KMS-11 (cell line): ENCODE data around the gene NRXN3.

Experiments used
- H2AFZ ChIP-seq: fragments of 200-600 bp; sonication (generic); 2 replicates; pipeline ENCODE4 v1.6.1; 2016; ENCODE audit warnings: antibody characterized with exemption, mixed run types, low read depth
- H3K27ac ChIP-seq: fragments of 200-600 bp; sonication (generic); 2 replicates; pipeline ENCODE4 v1.6.1; 2016; ENCODE audit warnings: mild to moderate bottlenecking, mixed run types
- H3K27me3 ChIP-seq: fragments of 200-600 bp; sonication (generic); 2 replicates; pipeline ENCODE4 v1.6.1; 2017; ENCODE audit warnings: mild to moderate bottlenecking, low read depth, mixed run types, moderate library complexity; ENCODE audit not compliant: insufficient read depth
- H3K36me3 ChIP-seq: fragments of 200-600 bp; sonication (generic); 2 replicates; pipeline ENCODE4 v1.6.1; 2017; ENCODE audit warnings: mild to moderate bottlenecking, mixed run types; ENCODE audit not compliant: insufficient read depth
- H3K4me1 ChIP-seq: fragments of 200-600 bp; sonication (generic); 2 replicates; pipeline ENCODE4 v1.6.1; 2016; ENCODE audit warnings: mild to moderate bottlenecking, low read depth, mixed run types; ENCODE audit not compliant: poor library complexity, severe bottlenecking
- H3K4me2 ChIP-seq: fragments of 200-600 bp; sonication (generic); 2 replicates; pipeline ENCODE4 v1.7.0; 2016; ENCODE audit warnings: mild to moderate bottlenecking, mixed run types
- H3K4me3 ChIP-seq: fragments of 200-600 bp; sonication (generic); IDR thresholded peaks from 2 replicates; pipeline ENCODE4 v1.6.1; 2017; ENCODE audit warnings: low read depth, low read length, mixed read lengths; ENCODE audit not compliant: insufficient read depth
- H3K79me2 ChIP-seq: fragments of 200-600 bp; sonication (generic); 2 replicates; pipeline ENCODE4 v1.6.1; 2016; ENCODE audit warnings: low read depth, mixed run types; ENCODE audit not compliant: insufficient read depth
- H3K9ac ChIP-seq: fragments of 200-600 bp; sonication (generic); 2 replicates; pipeline ENCODE4 v1.6.1; 2016; ENCODE audit warnings: mild to moderate bottlenecking, mixed run types
- H4K20me1 ChIP-seq: fragments of 200-600 bp; sonication (generic); 2 replicates; pipeline ENCODE4 v1.6.1; 2016; ENCODE audit warnings: mild to moderate bottlenecking, mixed run types; ENCODE audit not compliant: insufficient read depth
- TF ChIP-seq, protein P1 (sequence below): fragments of 200-600 bp; sonication (generic); conservative IDR thresholded peaks from 2 replicates; pipeline ENCODE4 v1.6.1; 2017; ENCODE audit warnings: low read depth, mild to moderate bottlenecking, antibody characterized with exemption, low read length, moderate library complexity, mixed read lengths

NRXN3 gene

DNA sequence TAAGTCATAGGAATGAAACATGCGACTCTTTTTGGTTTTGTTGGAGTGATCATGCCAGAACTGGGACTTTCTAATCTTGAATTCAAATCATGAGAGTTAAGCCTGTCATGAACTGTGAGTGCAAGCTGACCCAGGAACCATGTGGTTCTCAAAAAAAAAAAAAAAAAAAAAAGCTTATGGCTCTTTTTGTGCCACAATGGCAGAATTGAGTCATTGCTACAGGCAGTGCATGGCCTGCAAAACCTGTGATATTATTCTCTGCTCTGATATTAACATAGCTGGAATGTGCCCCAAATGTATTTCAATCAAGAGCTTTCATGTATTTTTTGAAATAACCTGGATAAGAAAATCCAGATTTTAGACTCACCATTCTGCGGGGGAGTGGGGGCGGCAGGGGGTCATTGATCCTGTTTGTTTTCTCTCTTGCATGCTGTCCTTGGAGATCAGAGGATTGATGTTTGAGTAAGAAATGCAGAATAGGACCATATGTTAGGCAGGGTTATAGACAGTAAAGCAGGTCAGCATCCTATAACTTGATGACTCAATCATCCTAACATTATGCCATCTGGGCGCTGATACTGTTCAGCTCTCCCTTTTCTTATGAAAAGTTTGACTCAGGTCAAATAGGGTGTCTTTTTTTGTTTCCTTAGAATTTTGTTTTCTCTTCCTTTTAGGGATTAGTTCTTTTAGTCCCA, 1243.7 kb downstream of the NRXN3 start:
- no peaks in the 10 kb centered on the region for H3K36me3 ChIP-seq
- no peak overlapping the region for H3K27ac ChIP-seq
- H3K79me2 ChIP-seq: no peaks in the 10 kb centered on the region
- H3K9ac ChIP-seq: no peak overlapping the region
- no peak overlapping the region for H3K4me2 ChIP-seq
- no peaks in the 10 kb centered on the region for H3K27me3 ChIP-seq
- TF ChIP-seq, protein P1, sequence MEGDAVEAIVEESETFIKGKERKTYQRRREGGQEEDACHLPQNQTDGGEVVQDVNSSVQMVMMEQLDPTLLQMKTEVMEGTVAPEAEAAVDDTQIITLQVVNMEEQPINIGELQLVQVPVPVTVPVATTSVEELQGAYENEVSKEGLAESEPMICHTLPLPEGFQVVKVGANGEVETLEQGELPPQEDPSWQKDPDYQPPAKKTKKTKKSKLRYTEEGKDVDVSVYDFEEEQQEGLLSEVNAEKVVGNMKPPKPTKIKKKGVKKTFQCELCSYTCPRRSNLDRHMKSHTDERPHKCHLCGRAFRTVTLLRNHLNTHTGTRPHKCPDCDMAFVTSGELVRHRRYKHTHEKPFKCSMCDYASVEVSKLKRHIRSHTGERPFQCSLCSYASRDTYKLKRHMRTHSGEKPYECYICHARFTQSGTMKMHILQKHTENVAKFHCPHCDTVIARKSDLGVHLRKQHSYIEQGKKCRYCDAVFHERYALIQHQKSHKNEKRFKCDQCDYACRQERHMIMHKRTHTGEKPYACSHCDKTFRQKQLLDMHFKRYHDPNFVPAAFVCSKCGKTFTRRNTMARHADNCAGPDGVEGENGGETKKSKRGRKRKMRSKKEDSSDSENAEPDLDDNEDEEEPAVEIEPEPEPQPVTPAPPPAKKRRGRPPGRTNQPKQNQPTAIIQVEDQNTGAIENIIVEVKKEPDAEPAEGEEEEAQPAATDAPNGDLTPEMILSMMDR: no peak
- no peaks in the 10 kb centered on the region for H4K20me1 ChIP-seq
- no peak overlapping the region for H2AFZ ChIP-seq
- H3K4me1 ChIP-seq: no peaks in the 10 kb centered on the region
- H3K4me3 ChIP-seq: no peak overlapping the region

DNA sequence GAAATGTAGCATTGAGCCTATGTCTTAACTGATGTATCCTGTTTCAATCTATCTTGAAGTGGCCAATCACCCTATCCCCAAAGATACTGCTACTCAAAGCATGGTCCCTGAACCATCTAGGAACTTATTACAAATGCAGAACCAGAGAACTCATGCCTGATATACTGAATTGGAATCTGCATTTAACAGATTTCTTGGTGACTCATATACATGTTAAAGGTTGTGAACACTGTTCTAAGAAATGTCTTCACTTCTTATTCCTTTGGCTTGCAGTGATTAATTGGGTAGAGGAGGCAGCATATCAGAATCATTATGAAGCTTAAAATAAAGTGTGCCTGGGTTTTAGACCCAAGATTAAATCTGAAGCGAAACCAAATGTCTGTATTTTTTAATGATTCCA, 1245.6 kb downstream of the NRXN3 start:
- H3K9ac ChIP-seq: no peak overlapping the region
- H3K27me3 ChIP-seq: no peaks in the 10 kb centered on the region
- H2AFZ ChIP-seq: no peak overlapping the region
- no peaks in the 10 kb centered on the region for H3K36me3 ChIP-seq
- no peaks in the 10 kb centered on the region for H4K20me1 ChIP-seq
- TF ChIP-seq, protein P1: no peak
- no peak overlapping the region for H3K4me2 ChIP-seq
- no peak overlapping the region for H3K4me3 ChIP-seq
- no peak overlapping the region for H3K27ac ChIP-seq
- H3K4me1 ChIP-seq: no peaks in the 10 kb centered on the region
- H3K79me2 ChIP-seq: no peaks in the 10 kb centered on the region

DNA sequence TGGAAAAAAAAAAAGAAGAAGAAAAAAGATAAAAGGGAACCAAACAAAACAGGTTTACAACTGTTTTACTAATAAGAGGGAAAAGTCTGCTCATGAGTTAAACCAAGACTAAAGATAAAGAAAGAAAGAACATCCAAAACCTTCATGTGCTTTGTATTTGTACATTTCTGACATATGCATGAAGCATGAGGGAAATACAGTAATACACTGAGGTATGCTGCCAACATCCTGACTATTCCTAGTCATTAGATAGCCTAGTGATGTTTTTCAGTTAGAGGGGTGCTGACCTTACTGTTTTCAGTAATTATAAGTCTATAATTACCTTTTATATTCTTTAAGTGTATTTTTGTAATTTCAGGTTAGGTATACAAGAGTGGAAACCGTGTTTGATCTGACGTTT, 1247.8 kb downstream of the NRXN3 start:
- H3K36me3 ChIP-seq: no peaks in the 10 kb centered on the region
- H3K9ac ChIP-seq: no peak overlapping the region
- H2AFZ ChIP-seq: no peak overlapping the region
- no peaks in the 10 kb centered on the region for H4K20me1 ChIP-seq
- TF ChIP-seq, protein P1: no peak
- H3K79me2 ChIP-seq: no peaks in the 10 kb centered on the region
- no peak overlapping the region for H3K27ac ChIP-seq
- no peaks in the 10 kb centered on the region for H3K27me3 ChIP-seq
- no peak overlapping the region for H3K4me3 ChIP-seq
- H3K4me2 ChIP-seq: no peak overlapping the region
- no peaks in the 10 kb centered on the region for H3K4me1 ChIP-seq

DNA sequence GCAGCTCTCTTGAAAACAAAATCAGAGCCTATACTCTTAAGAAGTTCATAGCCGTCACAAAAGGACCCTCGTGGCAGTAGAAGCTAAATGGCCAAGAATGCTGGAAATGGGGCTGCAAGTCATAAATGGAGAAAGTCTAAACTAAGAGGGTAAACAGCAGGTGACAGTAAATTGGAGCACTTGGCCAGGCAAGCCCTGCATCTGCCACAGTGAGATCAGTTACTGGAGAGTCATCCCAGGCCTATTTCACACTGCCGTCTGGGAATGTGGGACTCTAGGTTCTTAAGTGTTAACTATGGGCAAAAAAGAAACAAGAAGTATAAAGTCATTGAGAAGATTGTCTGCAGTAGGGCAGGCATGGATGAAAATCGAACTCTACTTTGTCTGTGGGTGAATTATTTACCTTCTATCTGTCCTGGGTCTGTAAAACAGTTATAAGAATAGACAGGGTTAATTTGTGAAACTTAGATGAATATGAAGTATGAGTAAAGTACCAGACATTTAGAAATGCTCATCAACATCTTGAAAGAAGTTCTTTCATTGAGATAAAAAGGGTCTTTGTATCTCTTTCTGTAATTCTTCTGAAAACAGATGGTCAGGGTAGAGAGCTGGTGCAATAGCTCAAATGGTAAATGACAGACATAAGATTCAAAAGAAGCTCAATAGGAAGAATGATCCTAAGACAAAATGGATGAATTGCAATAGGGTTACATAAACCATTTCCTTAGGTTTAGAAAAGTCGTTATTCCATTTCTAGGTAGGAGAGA, 1248.7 kb downstream of the NRXN3 start:
- no peaks in the 10 kb centered on the region for H3K36me3 ChIP-seq
- no peaks in the 10 kb centered on the region for H3K79me2 ChIP-seq
- no peak overlapping the region for H3K4me3 ChIP-seq
- H2AFZ ChIP-seq: no peak overlapping the region
- H3K4me1 ChIP-seq: no peaks in the 10 kb centered on the region
- no peak overlapping the region for H3K27ac ChIP-seq
- no peak overlapping the region for H3K4me2 ChIP-seq
- TF ChIP-seq, protein P1: no peak
- H3K27me3 ChIP-seq: no peaks in the 10 kb centered on the region
- H4K20me1 ChIP-seq: no peaks in the 10 kb centered on the region
- H3K9ac ChIP-seq: no peak overlapping the region
